ENCODE results near the gene L3MBTL4. TPM values are rescaled to one million over a fixed set of nuclear protein-coding genes. Genes with fewer than 3 reads are reported as not detected.

The L3MBTL4 gene
- polyA plus RNA-seq, 4 donors = 2.6 to 6.5 (median 3.6) TPM

GRCh38 chr18:6018671-6019070 is 396.0 kb downstream of the L3MBTL4 start:
- H3K27me3 ChIP-seq (ENCODE audit: control insufficient read depth in 3 of 3, insufficient read depth in 3 of 3, low read length in 3 of 3) = no peaks in the 10 kb centered on the region
- no peak overlapping the region for H3K27ac ChIP-seq (ENCODE audit: low read depth in 1 of 3, low read length in 2 of 3)
- no peaks in the 10 kb centered on the region for H3K36me3 ChIP-seq (ENCODE audit: control insufficient read depth in 3 of 3, insufficient read depth in 2 of 3, low read depth in 1 of 3, low read length in 3 of 3)
- no peaks in the 10 kb centered on the region for H3K9me3 ChIP-seq (ENCODE audit: control insufficient read depth in 2 of 2, insufficient read depth in 1 of 2, low read depth in 1 of 2, low read length in 1 of 2)
- no peaks in the 10 kb centered on the region for H3K4me1 ChIP-seq (ENCODE audit: control insufficient read depth in 3 of 3, insufficient read depth in 2 of 3, low read depth in 1 of 3, low read length in 2 of 3)
- no peak for DNase-seq
- FAIRE-seq = no peak
- no peak overlapping the region for H3K4me3 ChIP-seq (ENCODE audit: low read depth in 1 of 3, low read length in 3 of 3)
- WGBS, 3 donors = 85 to 94% (median 88%) methylated on average over 1 of the region's 1 CpG

- Histone ChIP-seq H3K36me3 (ENCODE audit: control insufficient read depth in 3 of 3, insufficient read depth in 2 of 3, low read depth in 1 of 3, low read length in 3 of 3) (no peaks in the 10 kb centered on the region), H3K9me3 (ENCODE audit: control insufficient read depth in 2 of 2, insufficient read depth in 1 of 2, low read depth in 1 of 2, low read length in 1 of 2) (no peaks in the 10 kb centered on the region), H3K4me3 (ENCODE audit: low read depth in 1 of 3, low read length in 3 of 3) (no peak overlapping the region), H3K27me3 (ENCODE audit: control insufficient read depth in 3 of 3, insufficient read depth in 3 of 3, low read length in 3 of 3) (no peaks in the 10 kb centered on the region), H3K4me1 (ENCODE audit: control insufficient read depth in 3 of 3, insufficient read depth in 2 of 3, low read depth in 1 of 3, low read length in 2 of 3) (no peaks in the 10 kb centered on the region), H3K27ac (ENCODE audit: low read depth in 1 of 3, low read length in 2 of 3) (no peak overlapping the region)
- DNase-seq (no peak), FAIRE-seq (no peak)
- WGBS, 3 donors = 64 to 86% (median 85%) methylated on average over 5 of the region's 5 CpGs
Measured at GRCh38 chr18:6017171-6017570, 397.5 kb downstream of the L3MBTL4 start.

- no peak overlapping the region for H3K27ac ChIP-seq (ENCODE audit: low read depth in 1 of 3, low read length in 2 of 3)
- H3K36me3 ChIP-seq (ENCODE audit: control insufficient read depth in 3 of 3, insufficient read depth in 2 of 3, low read depth in 1 of 3, low read length in 3 of 3) = no peaks in the 10 kb centered on the region
- no peak for FAIRE-seq
- H3K4me3 ChIP-seq (ENCODE audit: low read depth in 1 of 3, low read length in 3 of 3) = no peak overlapping the region
- H3K27me3 ChIP-seq (ENCODE audit: control insufficient read depth in 3 of 3, insufficient read depth in 3 of 3, low read length in 3 of 3) = no peaks in the 10 kb centered on the region
- H3K9me3 ChIP-seq (ENCODE audit: control insufficient read depth in 2 of 2, insufficient read depth in 1 of 2, low read depth in 1 of 2, low read length in 1 of 2) = no peaks in the 10 kb centered on the region
- no peaks in the 10 kb centered on the region for H3K4me1 ChIP-seq (ENCODE audit: control insufficient read depth in 3 of 3, insufficient read depth in 2 of 3, low read depth in 1 of 3, low read length in 2 of 3)
- no peak for DNase-seq
- 90 to 95% (median 90%) methylated on average over 5 of the region's 5 CpGs for WGBS, 3 donors
Measured at GRCh38 chr18:6015364-6015763, 399.3 kb downstream of the L3MBTL4 start.

GRCh38 chr18:6013171-6013810 is 401.4 kb downstream of the L3MBTL4 start:
- H3K4me1 ChIP-seq (ENCODE audit: control insufficient read depth in 3 of 3, insufficient read depth in 2 of 3, low read depth in 1 of 3, low read length in 2 of 3) = no peaks in the 10 kb centered on the region
- 77 to 91% (median 87%) methylated on average over 11 of the region's 11 CpGs for WGBS, 3 donors
- FAIRE-seq = no peak

GRCh38 chr18:6010921-6011320 is 403.8 kb downstream of the L3MBTL4 start:
- 87 to 97% (median 93%) methylated on average over 1 of the region's 1 CpG for WGBS, 3 donors
- Histone ChIP-seq H3K4me3 (ENCODE audit: low read depth in 1 of 3, low read length in 3 of 3) (no peak overlapping the region), H3K4me1 (ENCODE audit: control insufficient read depth in 3 of 3, insufficient read depth in 2 of 3, low read depth in 1 of 3, low read length in 2 of 3) (no peaks in the 10 kb centered on the region), H3K27ac (ENCODE audit: low read depth in 1 of 3, low read length in 2 of 3) (no peak overlapping the region), H3K27me3 (ENCODE audit: control insufficient read depth in 3 of 3, insufficient read depth in 3 of 3, low read length in 3 of 3) (no peaks in the 10 kb centered on the region), H3K36me3 (ENCODE audit: control insufficient read depth in 3 of 3, insufficient read depth in 2 of 3, low read depth in 1 of 3, low read length in 3 of 3) (no peaks in the 10 kb centered on the region), H3K9me3 (ENCODE audit: control insufficient read depth in 2 of 2, insufficient read depth in 1 of 2, low read depth in 1 of 2, low read length in 1 of 2) (no peaks in the 10 kb centered on the region)
- no peak for FAIRE-seq
- DNase-seq = no peak

More at GRCh38 chr18:6013171-6013810, 401.4 kb downstream of the L3MBTL4 start:
- Histone ChIP-seq H3K27me3 (ENCODE audit: control insufficient read depth in 3 of 3, insufficient read depth in 3 of 3, low read length in 3 of 3) (no peaks in the 10 kb centered on the region), H3K9me3 (ENCODE audit: control insufficient read depth in 2 of 2, insufficient read depth in 1 of 2, low read depth in 1 of 2, low read length in 1 of 2) (no peaks in the 10 kb centered on the region), H3K36me3 (ENCODE audit: control insufficient read depth in 3 of 3, insufficient read depth in 2 of 3, low read depth in 1 of 3, low read length in 3 of 3) (no peaks in the 10 kb centered on the region), H3K27ac (ENCODE audit: low read depth in 1 of 3, low read length in 2 of 3) (no peak overlapping the region), H3K4me3 (ENCODE audit: low read depth in 1 of 3, low read length in 3 of 3) (no peak overlapping the region)
- DNase-seq = no peak

GRCh38 chr18:6010284-6010683 is 404.4 kb downstream of the L3MBTL4 start:
- Histone ChIP-seq H3K4me1 (ENCODE audit: control insufficient read depth in 3 of 3, insufficient read depth in 2 of 3, low read depth in 1 of 3, low read length in 2 of 3) (no peaks in the 10 kb centered on the region), H3K27me3 (ENCODE audit: control insufficient read depth in 3 of 3, insufficient read depth in 3 of 3, low read length in 3 of 3) (no peaks in the 10 kb centered on the region), H3K36me3 (ENCODE audit: control insufficient read depth in 3 of 3, insufficient read depth in 2 of 3, low read depth in 1 of 3, low read length in 3 of 3) (no peaks in the 10 kb centered on the region), H3K27ac (ENCODE audit: low read depth in 1 of 3, low read length in 2 of 3) (no peak overlapping the region), H3K4me3 (ENCODE audit: low read depth in 1 of 3, low read length in 3 of 3) (no peak overlapping the region), H3K9me3 (ENCODE audit: control insufficient read depth in 2 of 2, insufficient read depth in 1 of 2, low read depth in 1 of 2, low read length in 1 of 2) (no peaks in the 10 kb centered on the region)
- WGBS, 3 donors = 94 to 97% (median 96%) methylated on average over 5 of the region's 5 CpGs
- DNase-seq (no peak), FAIRE-seq (no peak)

GRCh38 chr18:6009756-6010155 is 405.0 kb downstream of the L3MBTL4 start:
- DNase-seq (no peak), FAIRE-seq (no peak)
- no peaks in the 10 kb centered on the region for H3K9me3 ChIP-seq (ENCODE audit: control insufficient read depth in 2 of 2, insufficient read depth in 1 of 2, low read depth in 1 of 2, low read length in 1 of 2)
- H3K4me3 ChIP-seq (ENCODE audit: low read depth in 1 of 3, low read length in 3 of 3) = no peak overlapping the region
- no peaks in the 10 kb centered on the region for H3K36me3 ChIP-seq (ENCODE audit: control insufficient read depth in 3 of 3, insufficient read depth in 2 of 3, low read depth in 1 of 3, low read length in 3 of 3)
- H3K27ac ChIP-seq (ENCODE audit: low read depth in 1 of 3, low read length in 2 of 3) = no peak overlapping the region
- H3K4me1 ChIP-seq (ENCODE audit: control insufficient read depth in 3 of 3, insufficient read depth in 2 of 3, low read depth in 1 of 3, low read length in 2 of 3) = no peaks in the 10 kb centered on the region
- no peaks in the 10 kb centered on the region for H3K27me3 ChIP-seq (ENCODE audit: control insufficient read depth in 3 of 3, insufficient read depth in 3 of 3, low read length in 3 of 3)
- 80 to 86% (median 81%) methylated on average over 4 of the region's 4 CpGs for WGBS, 3 donors

GRCh38 chr18:6004683-6005082 is 410.0 kb downstream of the L3MBTL4 start:
- no peaks in the 10 kb centered on the region for H3K27me3 ChIP-seq (ENCODE audit: control insufficient read depth in 3 of 3, insufficient read depth in 3 of 3, low read length in 3 of 3)
- H3K4me3 ChIP-seq (ENCODE audit: low read depth in 1 of 3, low read length in 3 of 3) = no peak overlapping the region
- peaks cover 0 to 1% of the 10 kb centered on the region in 2 donors for H3K9me3 ChIP-seq (ENCODE audit: control insufficient read depth in 2 of 2, insufficient read depth in 1 of 2, low read depth in 1 of 2, low read length in 1 of 2)
- FAIRE-seq (no peak), DNase-seq (no peak)
- H3K27ac ChIP-seq (ENCODE audit: low read depth in 1 of 3, low read length in 2 of 3) = no peak overlapping the region
- H3K4me1 ChIP-seq (ENCODE audit: control insufficient read depth in 3 of 3, insufficient read depth in 2 of 3, low read depth in 1 of 3, low read length in 2 of 3) = no peaks in the 10 kb centered on the region
- WGBS, 3 donors = 75 to 88% (median 75%) methylated on average over 3 of the region's 3 CpGs
- H3K36me3 ChIP-seq (ENCODE audit: control insufficient read depth in 3 of 3, insufficient read depth in 2 of 3, low read depth in 1 of 3, low read length in 3 of 3) = no peaks in the 10 kb centered on the region

GRCh38 chr18:6004119-6004518 is 410.6 kb downstream of the L3MBTL4 start:
- 65 to 75% (median 66%) methylated on average over 3 of the region's 3 CpGs for WGBS, 3 donors
- FAIRE-seq (no peak), DNase-seq (no peak)
- no peak overlapping the region for H3K27ac ChIP-seq (ENCODE audit: low read depth in 1 of 3, low read length in 2 of 3)
- H3K36me3 ChIP-seq (ENCODE audit: control insufficient read depth in 3 of 3, insufficient read depth in 2 of 3, low read depth in 1 of 3, low read length in 3 of 3) = no peaks in the 10 kb centered on the region
- H3K4me3 ChIP-seq (ENCODE audit: low read depth in 1 of 3, low read length in 3 of 3) = no peak overlapping the region
- no peaks in the 10 kb centered on the region for H3K4me1 ChIP-seq (ENCODE audit: control insufficient read depth in 3 of 3, insufficient read depth in 2 of 3, low read depth in 1 of 3, low read length in 2 of 3)
- no peaks in the 10 kb centered on the region for H3K27me3 ChIP-seq (ENCODE audit: control insufficient read depth in 3 of 3, insufficient read depth in 3 of 3, low read length in 3 of 3)
- H3K9me3 ChIP-seq (ENCODE audit: control insufficient read depth in 2 of 2, insufficient read depth in 1 of 2, low read depth in 1 of 2, low read length in 1 of 2) = peaks cover 0 to 4% of the 10 kb centered on the region in 2 donors

Data from small intestine (tissue), 7 donors.